Measurements from ENCODE around the gene LAMA2.

The LAMA2 gene

GRCh38 chr6:129276461-129276860 lies 393.5 kb downstream of the LAMA2 start:
- DNase-seq = no peak

GRCh38 chr6:129276986-129277385 lies 394.0 kb downstream of the LAMA2 start:
- no peak for DNase-seq

- DNase-seq = no peak
These were observed 396.7 kb downstream of the LAMA2 start for GRCh38 chr6:129279343-129280292.

GRCh38 chr6:129280293-129280644 lies 397.3 kb downstream of the LAMA2 start:
- no peak for DNase-seq

GRCh38 chr6:129280749-129281148 lies 397.8 kb downstream of the LAMA2 start:
- peak; percentile 28 to 30 for DNase-seq

GRCh38 chr6:129281168-129281796 lies 398.3 kb downstream of the LAMA2 start:
- no peak for DNase-seq

- DNase-seq = no peak
These were observed 399.1 kb downstream of the LAMA2 start for GRCh38 chr6:129282019-129282418.

GRCh38 chr6:129284225-129284624 lies 401.3 kb downstream of the LAMA2 start:
- DNase-seq = no peak

- DNase-seq = no peak
These were observed 404.6 kb downstream of the LAMA2 start for GRCh38 chr6:129287231-129288177.

- no peak for DNase-seq
These were observed 406.5 kb downstream of the LAMA2 start for GRCh38 chr6:129289442-129289841.

GRCh38 chr6:129292836-129293235 lies 409.9 kb downstream of the LAMA2 start:
- DNase-seq = no peak

- DNase-seq = no peak
These were observed 414.7 kb downstream of the LAMA2 start for GRCh38 chr6:129297592-129297991.

- no peak for DNase-seq
These were observed 419.7 kb downstream of the LAMA2 start for GRCh38 chr6:129302671-129303070.

- no peak for DNase-seq
These were observed 423.9 kb downstream of the LAMA2 start for GRCh38 chr6:129306826-129307225.

GRCh38 chr6:129307845-129308244 lies 424.9 kb downstream of the LAMA2 start:
- no peak for DNase-seq

GRCh38 chr6:129309154-129309553 lies 426.2 kb downstream of the LAMA2 start:
- no peak for DNase-seq

- DNase-seq = no peak
These were observed 429.9 kb downstream of the LAMA2 start for GRCh38 chr6:129312880-129313279.

GRCh38 chr6:129314575-129314974 lies 431.6 kb downstream of the LAMA2 start:
- DNase-seq = no peak

GRCh38 chr6:129317931-129318820 lies 435.2 kb downstream of the LAMA2 start:
- no peak for DNase-seq

GRCh38 chr6:129320892-129321291 lies 438.0 kb downstream of the LAMA2 start:
- no peak for DNase-seq

GRCh38 chr6:129321303-129321702 lies 438.4 kb downstream of the LAMA2 start:
- no peak for DNase-seq

GRCh38 chr6:129324345-129324744 lies 441.4 kb downstream of the LAMA2 start:
- DNase-seq = no peak
